ENCODE results near the gene CENPF. TPM values are rescaled to one million over a fixed set of nuclear protein-coding genes. Genes with fewer than 3 reads are reported as not detected.

Gene CENPF
- total RNA-seq, 1 donor = 42.1 TPM

GRCh38 chr1:214712737-214713136, 109.7 kb downstream of the CENPF start:
- no peak overlapping the region for H3K4me3 ChIP-seq (ENCODE audit: low read depth, low read length)
- DNase-seq (ENCODE audit: low read depth) = no peak
- no peak for TF ChIP-seq CTCF (IDR thresholded peaks at IDR 0.05; ENCODE audit: insufficient read depth, low read length)

Other genes with a start within 250 kb of the CENPF start
- gene PTPN14, start 51.6 kb upstream of the CENPF start, total RNA-seq (ENCODE audit: low replicate concordance) = 21.9 and 46.6 TPM in 2 replicates

All from fibroblast of the aortic adventitia (primary cell).